ENCODE measurements around the gene ALG2. TPM values are rescaled to one million over a fixed set of nuclear protein-coding genes. Genes with fewer than 3 reads are reported as not detected.

ALG2 gene
- total RNA-seq, 1 donor from 2014 or later: 54.4 TPM

DNA sequence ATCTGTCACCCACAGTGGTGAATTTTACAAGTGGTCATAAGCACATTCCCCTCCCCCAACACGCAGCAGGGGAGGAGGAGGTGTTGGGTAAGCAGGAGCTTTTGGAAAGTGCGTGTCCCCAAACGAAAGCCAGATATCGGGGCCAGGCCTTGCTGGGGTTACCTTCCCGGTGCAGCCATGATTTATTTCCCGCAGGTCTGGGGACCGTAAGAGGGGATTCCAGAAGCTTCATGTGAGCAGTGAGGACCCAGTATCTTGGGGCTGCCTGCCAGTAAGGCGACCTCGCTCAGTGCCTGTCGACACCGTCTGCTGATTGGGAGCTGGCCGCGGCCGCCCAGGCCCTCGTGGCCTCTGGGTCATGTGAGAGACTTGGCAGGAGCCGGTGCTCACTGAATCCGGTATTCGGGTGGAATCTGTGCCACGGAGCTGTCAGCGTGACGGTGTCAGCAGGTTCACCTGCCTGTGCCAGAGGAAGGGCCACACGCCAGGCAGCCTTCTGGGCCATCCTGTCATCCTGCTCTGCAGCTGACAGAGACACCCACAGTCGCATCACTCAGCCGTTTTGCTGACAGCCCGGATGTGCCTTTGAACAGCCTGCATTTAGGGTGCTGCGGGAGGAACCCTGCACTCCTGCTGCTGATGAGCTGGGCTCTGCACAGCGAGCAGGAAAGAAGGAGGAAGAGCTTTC lies 37.6 kb upstream of the ALG2 start:
- POLR2A ChIA-PET: interaction anchor here (0.5 to 2.4 kb wide), 7 partner anchors 16 to 78 kb away, joined by 3 to 10 read pairs (median 4); partner anchors contain the start of genes ALG2 and SEC61B

DNA sequence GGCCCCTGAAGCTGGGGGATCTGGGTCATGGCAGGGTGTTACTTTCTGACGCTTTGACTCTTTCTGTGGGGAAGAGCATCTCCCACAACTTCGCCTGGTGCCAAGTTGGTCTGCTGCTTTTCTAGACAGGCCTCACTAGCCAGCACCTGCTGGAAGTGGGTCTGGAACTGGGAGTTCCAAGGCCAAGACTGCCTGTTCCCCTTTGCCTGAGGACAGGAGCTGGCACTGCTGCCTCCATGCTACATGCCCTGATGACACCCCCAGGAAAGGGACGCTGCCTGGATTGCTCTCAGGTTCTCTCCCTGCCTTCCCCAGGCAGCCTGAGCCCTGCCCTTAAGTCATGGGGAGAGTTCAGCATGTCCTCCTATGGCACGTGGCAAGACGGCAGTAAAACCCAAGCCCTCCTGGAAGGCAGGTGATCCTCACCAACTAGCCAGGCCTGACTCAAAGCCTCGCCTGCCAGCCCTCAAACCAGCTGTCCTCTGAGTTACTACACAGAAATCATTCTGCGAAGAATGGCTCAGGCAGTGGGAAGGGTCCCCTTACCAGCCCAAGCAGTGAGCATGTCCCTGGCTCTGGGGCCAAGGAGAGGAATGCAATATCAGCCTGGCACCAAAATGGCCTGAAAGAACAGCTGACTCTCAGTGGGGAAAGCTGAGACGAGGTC lies 36.1 kb upstream of the ALG2 start:
- intact Hi-C loops (cut with micrococcal nuclease): no loop called here
- CTCF ChIA-PET: interaction anchor here (1.2 to 2.5 kb wide), 3 partner anchors 8 to 74 kb away, joined by 3 to 16 read pairs (median 6); no protein-coding TSS in a partner anchor
- H3K9me3 Mint-ChIP-seq: no peaks in the 10 kb centered on the region
- no peaks in the 10 kb centered on the region for H3K27me3 Mint-ChIP-seq
- H3K36me3 Mint-ChIP-seq (ENCODE audit: low read depth): no peaks in the 10 kb centered on the region
- POLR2A ChIA-PET: interaction anchor here (1.6 to 2.4 kb wide), 3 partner anchors 22 to 74 kb away, joined by 4 to 10 read pairs (median 7); partner anchors contain the start of genes ALG2 and SEC61B
- TF ChIP-seq, protein P1, sequence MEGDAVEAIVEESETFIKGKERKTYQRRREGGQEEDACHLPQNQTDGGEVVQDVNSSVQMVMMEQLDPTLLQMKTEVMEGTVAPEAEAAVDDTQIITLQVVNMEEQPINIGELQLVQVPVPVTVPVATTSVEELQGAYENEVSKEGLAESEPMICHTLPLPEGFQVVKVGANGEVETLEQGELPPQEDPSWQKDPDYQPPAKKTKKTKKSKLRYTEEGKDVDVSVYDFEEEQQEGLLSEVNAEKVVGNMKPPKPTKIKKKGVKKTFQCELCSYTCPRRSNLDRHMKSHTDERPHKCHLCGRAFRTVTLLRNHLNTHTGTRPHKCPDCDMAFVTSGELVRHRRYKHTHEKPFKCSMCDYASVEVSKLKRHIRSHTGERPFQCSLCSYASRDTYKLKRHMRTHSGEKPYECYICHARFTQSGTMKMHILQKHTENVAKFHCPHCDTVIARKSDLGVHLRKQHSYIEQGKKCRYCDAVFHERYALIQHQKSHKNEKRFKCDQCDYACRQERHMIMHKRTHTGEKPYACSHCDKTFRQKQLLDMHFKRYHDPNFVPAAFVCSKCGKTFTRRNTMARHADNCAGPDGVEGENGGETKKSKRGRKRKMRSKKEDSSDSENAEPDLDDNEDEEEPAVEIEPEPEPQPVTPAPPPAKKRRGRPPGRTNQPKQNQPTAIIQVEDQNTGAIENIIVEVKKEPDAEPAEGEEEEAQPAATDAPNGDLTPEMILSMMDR (IDR thresholded peaks at IDR 0.05): no peak
- DNase-seq (no peak), ATAC-seq (ENCODE audit: low read depth) (no peak)
- no peak overlapping the region for H3K4me3 Mint-ChIP-seq
- H3K27ac Mint-ChIP-seq: no peak overlapping the region
- peaks cover 55% of the 10 kb centered on the region for H3K4me1 Mint-ChIP-seq

More for the DNA sequence above, 37.6 kb upstream of the ALG2 start:
- TF ChIP-seq, protein P1 (IDR thresholded peaks at IDR 0.05): no peak
- Mint-ChIP-seq H3K27ac (peak overlapping the region; percentile 67), H3K27me3 (no peaks in the 10 kb centered on the region), H3K4me1 (peaks cover 57% of the 10 kb centered on the region), H3K36me3 (ENCODE audit: low read depth) (no peaks in the 10 kb centered on the region), H3K9me3 (no peaks in the 10 kb centered on the region), H3K4me3 (no peak overlapping the region)
- peak; percentile 60 for ATAC-seq (ENCODE audit: low read depth)
- CTCF ChIA-PET: interaction anchor here (2.5 kb wide), 1 partner anchor 27 kb away, joined by 16 read pairs; no protein-coding TSS in a partner anchor
- intact Hi-C loops (cut with micrococcal nuclease): no loop called here
- peak; percentile 19 for DNase-seq

DNA sequence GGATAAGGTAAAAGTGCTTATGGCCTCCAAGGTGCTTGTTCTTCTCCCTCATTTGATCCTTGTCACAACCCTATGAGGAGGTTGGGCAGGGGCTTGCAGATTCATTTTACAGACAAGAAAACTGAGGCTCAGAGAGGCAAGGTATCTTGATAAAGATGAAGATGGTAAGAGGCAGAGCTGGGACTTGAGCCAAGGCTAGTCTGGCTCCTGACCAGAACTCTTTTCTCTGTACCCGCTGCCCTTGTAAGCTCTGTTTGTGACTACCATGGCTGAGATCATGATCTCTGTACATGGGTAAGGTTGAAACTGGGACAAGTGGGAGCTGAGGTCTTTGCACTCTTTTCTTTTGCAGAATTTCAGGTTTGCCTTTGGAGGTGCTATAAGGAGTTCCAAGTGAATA lies 33.9 kb upstream of the ALG2 start:
- POLR2A ChIA-PET: interaction anchor here (1.3 to 3.2 kb wide), 4 partner anchors 10 to 566 kb away, joined by 3 to 42 read pairs (median 6); partner anchors contain the start of gene NR4A3
- Mint-ChIP-seq H3K4me3 (no peak overlapping the region), H3K9me3 (no peaks in the 10 kb centered on the region), H3K4me1 (peaks cover 55% of the 10 kb centered on the region), H3K27ac (peak overlapping the region; percentile 75), H3K27me3 (no peaks in the 10 kb centered on the region), H3K36me3 (ENCODE audit: low read depth) (no peaks in the 10 kb centered on the region)
- ATAC-seq (ENCODE audit: low read depth): no peak
- CTCF ChIA-PET: interaction anchor here (1.3 to 3.9 kb wide), 2 partner anchors 24 to 71 kb away, joined by 3 to 32 read pairs; no protein-coding TSS in a partner anchor
- DNase-seq: no peak
- intact Hi-C loops (cut with micrococcal nuclease): no loop called here
- TF ChIP-seq, protein P1 (IDR thresholded peaks at IDR 0.05): no peak

DNA sequence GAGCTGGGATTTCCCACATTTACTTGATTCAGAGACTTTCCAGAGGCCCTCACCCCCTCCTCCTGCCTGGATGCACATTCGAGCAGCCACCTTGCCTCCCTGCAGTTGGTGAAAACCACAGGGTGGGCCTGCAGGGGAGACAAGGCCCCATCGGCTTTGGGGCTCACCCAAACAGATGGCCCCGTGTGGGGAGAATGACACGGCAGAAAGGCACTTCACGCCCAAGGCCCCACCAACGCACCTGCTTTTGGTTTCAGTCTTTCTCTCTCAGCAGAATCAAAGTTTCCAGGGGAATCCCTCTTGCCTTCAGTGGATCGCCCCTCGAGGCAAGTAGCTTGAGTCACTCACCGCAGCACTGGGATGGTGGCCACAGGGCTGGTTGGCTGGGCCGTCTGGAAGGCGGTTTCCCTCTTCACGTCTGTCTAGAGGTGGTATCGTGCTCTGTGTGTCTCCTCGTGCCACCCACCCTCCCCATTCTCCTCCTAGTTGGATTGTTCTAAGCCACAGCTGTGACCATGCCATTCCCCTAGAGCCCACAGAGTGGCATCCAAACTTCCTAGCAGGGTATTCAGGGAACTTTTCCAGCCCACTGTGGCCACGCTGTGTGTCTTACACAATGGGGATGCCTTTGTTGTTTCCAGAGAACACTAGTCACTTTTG lies 32.2 kb upstream of the ALG2 start:
- Mint-ChIP-seq H3K27me3 (no peaks in the 10 kb centered on the region), H3K4me1 (peaks cover 49% of the 10 kb centered on the region), H3K4me3 (peak overlapping the region; percentile 59), H3K27ac (peak overlapping the region; percentile 94), H3K36me3 (ENCODE audit: low read depth) (no peaks in the 10 kb centered on the region), H3K9me3 (no peaks in the 10 kb centered on the region)
- ChIA-PET CTCF (interaction anchor here (1.0 to 3.9 kb wide), 8 partner anchors 9 to 262 kb away, joined by 3 to 32 read pairs (median 4); no protein-coding TSS in a partner anchor), POLR2A (interaction anchor here (0.6 to 3.2 kb wide), 16 partner anchors 9 to 831 kb away, joined by 3 to 42 read pairs (median 10); partner anchors contain the start of genes ALG2, NR4A3 and SEC61B)
- TF ChIP-seq, protein P1 (IDR thresholded peaks at IDR 0.05): no peak
- ATAC-seq (ENCODE audit: low read depth) (peak; percentile 87), DNase-seq (peak; percentile 73)
- intact Hi-C loops (cut with micrococcal nuclease): loop anchor here (1.0 to 5.0 kb wide), 7 partner anchors 9 to 565 kb away; partner anchors contain the start of gene SEC61B
